Activated CD4-positive, alpha-beta T cell treated with anti-CD3 and anti-CD28 coated beads for 1 hour (primary cell): ENCODE measurements around the gene PLIN3.
"Not testable (repeated sequence)": the region's sequence is repeated elsewhere in the genome, so short reads cannot be mapped to it uniquely, and the experiment has no call there.

Experiments used
- DNase-seq: peaks from one replicate; pipeline ENCODE4 v3.0.0-alpha.2; 2020

PLIN3 gene, protein sequence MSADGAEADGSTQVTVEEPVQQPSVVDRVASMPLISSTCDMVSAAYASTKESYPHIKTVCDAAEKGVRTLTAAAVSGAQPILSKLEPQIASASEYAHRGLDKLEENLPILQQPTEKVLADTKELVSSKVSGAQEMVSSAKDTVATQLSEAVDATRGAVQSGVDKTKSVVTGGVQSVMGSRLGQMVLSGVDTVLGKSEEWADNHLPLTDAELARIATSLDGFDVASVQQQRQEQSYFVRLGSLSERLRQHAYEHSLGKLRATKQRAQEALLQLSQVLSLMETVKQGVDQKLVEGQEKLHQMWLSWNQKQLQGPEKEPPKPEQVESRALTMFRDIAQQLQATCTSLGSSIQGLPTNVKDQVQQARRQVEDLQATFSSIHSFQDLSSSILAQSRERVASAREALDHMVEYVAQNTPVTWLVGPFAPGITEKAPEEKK

GRCh38 chr19:4867534-4868285, at the start of gene PLIN3:
PLIN3 (minus strand) TSS chr19:4867667; CDS start chr19:4861394, 6,273 bp downstream.
- DNase-seq = peak; percentile 82

DNA sequence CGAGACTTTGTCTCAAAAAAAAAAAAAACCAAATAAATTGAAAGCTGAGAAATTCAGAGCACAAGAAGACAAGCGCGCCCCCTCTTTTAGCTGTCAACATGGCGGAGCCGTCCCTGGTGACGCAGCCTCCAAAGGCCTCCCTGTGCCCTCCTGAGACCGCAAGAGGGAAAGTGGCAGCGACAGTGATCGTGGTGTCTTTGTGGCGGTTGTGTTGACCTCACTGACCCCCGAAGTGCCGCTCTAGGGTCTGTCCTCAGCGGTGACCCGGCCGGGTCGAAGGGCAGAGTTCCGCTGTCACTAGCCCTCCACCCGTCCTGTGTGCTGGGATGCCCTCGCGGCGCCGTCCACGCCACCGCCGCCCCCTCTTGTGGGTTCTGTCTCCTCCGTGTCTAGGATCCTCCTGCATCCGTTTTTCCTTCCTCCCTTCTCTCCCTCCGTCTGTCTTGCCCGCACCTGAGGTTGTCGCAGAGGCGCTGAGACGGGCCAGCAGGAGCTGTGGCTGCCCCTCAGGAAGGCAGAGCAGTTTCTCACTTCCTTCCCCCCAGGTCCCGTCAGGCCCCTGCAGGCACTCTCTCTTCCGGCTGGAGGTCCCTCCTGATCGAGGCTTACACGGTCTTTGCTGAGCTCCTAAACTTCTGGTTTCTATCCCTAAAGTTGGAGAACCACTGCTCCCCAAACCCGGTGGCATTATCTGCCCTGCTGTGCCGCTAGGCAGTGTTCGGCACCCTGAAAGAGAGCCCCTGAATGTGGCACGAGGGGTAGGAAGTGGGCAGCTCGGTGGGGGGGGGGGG, 49.0 kb upstream of the PLIN3 start:
- no peak for DNase-seq

- DNase-seq = peak; percentile 65
These were observed 47.5 kb upstream of the PLIN3 start for GRCh38 chr19:4914736-4915501.

GRCh38 chr19:4913996-4914735, 46.7 kb upstream of the PLIN3 start:
- no peak for DNase-seq

DNA sequence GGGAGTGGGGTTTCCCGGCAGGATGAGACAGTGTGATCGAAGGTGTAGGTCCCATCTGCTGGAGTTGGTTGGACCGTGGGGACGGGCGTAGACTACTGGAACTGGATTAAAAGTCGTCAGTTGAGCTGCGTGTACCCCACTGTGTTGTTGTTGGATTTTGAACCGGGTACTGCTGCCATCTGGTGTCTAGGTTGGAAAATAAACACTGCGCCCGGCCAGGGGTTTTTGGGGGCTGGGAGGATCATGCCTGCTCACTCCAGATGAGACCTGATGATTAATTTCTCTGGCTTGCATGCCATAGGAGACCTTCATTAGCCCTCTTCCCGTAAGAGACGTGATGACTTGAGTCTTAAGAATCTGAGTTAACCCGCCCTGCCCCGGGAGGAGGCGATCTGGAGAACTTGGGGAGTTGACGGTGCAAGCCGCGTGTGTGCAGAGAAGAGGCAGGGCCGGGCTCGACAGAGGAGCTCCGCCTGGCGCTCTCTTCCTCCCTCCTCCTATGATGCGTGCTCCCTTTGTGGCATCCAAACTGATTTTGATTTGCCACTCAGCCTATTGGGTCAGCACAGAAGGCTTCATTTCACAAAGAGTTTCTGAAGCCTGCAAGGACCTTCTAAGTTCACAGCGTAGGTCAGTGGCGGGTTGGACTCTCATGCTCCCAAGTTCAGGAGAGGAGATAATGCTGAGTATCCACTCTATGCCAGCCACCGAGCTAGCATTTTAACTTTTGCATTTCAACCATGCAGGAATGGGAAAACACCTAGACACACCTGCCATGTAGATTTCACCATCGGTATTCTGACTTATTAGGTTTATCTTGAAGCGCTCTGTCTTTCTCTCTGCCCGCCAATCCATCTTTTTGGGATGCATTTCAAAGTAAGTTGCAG, 44.6 kb upstream of the PLIN3 start:
- DNase-seq = peak; percentile 53

- DNase-seq = no peak
These were observed 43.8 kb upstream of the PLIN3 start for GRCh38 chr19:4911314-4911713.

- DNase-seq = no peak
These were observed 43.3 kb upstream of the PLIN3 start for GRCh38 chr19:4910594-4911281.

DNA sequence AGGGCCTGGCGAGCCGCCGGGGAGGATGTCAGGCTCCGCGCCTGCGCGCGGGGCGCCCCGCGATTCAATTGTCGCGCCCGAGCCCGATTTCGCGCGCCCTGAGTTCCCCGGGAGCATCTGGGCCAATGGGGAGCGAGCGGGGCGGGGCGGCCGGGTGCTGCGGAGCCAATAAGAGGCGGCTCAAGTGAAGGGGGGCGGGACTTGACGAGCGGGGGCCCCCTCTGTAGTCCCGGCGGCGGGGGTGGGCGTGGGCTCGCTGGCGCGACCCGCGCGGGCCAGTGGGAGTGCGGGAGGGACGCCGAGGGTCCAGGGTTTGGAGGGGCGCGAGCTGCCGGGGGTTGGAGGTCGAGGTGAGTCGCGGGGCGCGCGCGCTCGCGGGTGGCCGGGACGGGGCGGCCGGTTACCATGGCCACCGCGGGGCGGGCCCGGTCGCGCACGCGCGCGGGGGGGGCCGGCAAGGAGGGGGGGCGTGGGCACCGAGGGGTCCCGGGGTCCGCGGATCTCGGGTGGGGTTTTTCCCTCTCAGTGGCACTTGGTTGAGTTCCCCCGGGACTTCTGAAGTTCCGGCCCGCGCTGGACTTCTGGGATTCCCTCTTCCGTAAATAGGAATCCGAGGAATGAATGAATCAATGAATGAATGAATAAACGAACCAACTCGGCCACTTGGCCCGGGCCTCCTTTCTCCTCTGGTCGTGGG, 42.6 kb upstream of the PLIN3 start:
- peak; percentile 88 for DNase-seq

- DNase-seq = no peak
These were observed 41.9 kb upstream of the PLIN3 start, which contains the start of gene UHRF1 for GRCh38 chr19:4909156-4909896. UHRF1 (plus strand) TSS chr19:4909501; CDS start chr19:4910886, 1,385 bp downstream.

DNA sequence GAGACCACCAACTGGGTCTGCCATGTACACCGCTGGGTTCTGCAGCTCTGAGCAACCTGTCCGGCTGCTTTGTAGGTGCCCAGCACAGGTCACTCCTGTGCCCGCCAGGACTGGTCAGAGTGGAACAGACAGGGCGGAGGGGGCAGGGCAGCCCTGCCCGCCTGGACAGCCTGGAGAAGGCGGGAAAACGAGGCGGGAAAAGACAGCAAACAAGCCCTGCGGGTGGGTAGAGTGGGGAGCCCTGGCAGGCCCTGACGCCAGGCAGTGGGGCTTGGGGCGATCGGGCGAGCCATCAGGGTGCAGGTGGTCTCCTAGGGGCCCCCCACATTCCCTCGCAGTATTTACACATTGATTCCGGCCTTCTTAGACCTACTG, 41.3 kb upstream of the PLIN3 start:
- no peak for DNase-seq

- no peak for DNase-seq
These were observed 40.9 kb upstream of the PLIN3 start for GRCh38 chr19:4908360-4908759.

DNA sequence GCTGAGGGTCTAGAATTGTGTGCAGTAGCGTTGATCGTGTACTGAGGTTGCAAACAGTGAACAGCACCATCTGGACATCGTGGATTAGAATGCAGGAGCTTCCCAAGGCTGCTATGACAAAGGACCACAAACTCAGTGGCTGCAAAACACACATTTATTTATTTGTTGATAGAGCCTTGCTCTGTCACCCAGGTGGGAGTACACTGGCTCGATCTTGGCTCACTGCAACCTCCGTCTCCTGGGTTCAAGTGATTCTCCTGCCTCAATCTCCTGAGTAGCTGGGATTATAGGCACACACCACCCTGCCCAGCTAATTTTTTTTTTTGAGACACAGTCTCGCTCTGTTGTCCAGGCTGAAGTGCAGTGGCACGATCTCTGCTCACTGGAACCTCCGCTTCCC, 39.5 kb upstream of the PLIN3 start:
- DNase-seq = no peak

DNA sequence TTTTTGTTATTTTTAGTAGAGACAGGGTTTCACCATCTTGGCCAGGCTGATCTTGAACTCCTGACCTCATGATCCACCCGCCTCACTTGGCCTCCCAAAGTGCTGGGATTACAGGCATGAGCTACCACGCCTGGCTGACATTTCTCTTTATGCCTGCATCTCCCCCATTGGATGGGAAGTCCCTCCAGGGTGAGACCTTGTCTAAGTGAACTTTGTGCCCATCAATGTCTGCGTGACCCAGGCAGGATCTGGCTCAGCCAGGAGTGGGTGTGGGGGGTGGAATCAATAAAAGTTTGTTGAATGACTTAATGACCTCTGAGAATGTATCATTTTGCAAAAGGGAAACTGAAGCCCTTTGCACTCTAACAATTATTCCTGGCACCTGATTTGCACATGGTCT, 37.0 kb upstream of the PLIN3 start:
- DNase-seq = no peak

GRCh38 chr19:4902796-4903195, 35.3 kb upstream of the PLIN3 start, which contains the start of gene ARRDC5:
ARRDC5 (minus strand) TSS chr19:4902896; CDS start chr19:4902825, 71 bp downstream.
- no peak for DNase-seq

DNA sequence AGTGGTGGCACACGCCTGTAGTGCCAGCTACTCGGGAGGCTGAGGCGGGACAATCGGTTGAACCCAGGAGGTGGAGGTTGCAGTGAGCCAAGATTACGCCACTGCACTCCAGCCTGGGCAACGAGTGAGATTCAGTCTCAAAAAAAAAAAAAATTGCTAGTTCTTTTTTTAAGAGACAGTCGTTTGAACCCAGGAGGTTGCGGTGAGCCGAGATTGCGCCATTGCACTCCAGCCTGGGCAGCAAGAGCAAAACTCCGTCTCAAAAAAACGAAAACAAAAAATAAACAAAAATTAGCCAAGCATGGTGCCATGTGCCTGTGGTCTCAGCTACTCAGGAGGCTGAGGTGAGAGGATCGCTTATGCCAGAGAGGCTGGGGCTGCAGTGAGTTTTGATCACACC, 33.4 kb upstream of the PLIN3 start:
- DNase-seq = not testable (repeated sequence)

DNA sequence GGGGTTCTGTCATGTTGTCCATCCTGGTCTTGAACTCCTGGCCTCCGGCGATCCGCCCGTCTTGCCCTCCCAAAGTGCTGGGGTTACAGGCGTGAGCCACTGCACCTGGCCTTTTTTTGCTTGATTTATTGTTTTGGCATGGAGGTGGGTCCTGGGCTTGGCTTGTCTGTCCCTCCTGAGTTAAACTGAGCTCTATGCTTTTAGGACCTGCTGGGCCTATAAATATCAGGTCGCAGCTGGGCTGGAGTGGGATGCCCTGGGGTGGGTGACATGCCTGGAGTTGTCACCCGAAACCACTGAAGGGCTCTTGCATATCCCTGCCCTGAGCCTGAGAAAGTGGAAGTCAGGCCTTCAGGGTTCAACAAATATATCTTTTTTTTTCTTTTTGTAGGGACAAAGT, 29.7 kb upstream of the PLIN3 start:
- no peak for DNase-seq

DNA sequence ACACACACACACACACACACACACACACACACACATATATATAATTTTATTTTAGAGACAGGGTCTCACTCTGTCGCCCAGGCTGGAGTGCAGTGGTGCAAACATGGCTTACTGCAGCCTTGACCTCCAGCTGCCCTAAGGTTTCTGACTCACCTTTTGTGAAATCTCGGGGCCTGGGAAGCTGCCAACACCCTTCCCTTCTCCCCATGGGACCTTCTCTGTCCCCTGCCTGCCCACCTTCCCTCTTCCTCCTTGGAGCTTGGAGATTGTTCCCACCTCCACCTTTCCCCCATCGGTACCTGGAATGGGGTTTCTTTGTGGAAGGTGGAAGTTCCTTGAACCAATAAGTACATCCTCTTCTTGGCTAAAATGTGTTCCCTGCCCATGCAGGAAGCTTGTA, 28.9 kb upstream of the PLIN3 start:
- no peak for DNase-seq

- DNase-seq = not testable (repeated sequence)
These were observed 25.5 kb upstream of the PLIN3 start for GRCh38 chr19:4892962-4893361.

DNA sequence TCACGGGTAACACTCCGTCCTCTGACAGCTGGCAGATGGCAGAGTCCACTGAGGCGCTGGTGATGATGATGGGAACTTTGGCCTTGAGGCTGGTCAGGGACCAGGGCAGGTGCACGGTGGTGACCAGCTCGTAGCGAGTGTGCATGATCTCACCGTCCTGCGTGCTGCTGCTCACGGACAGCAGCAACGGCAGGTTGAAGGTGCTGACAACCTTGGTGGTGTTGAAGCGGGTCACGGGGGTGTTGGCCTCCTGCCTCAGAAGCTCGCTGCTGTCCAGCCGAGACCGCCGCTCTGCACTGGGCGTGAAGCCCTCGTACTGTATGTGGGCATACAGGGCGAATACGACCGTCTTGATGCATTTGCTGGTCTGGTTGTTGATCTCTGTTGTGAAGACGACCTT, 23.6 kb upstream of the PLIN3 start:
- no peak for DNase-seq
